SK-N-SH treated with all-trans-retinoic acid at 6 μM for 48 hours (cell line): Measurements from ENCODE around the gene CHST11.

Experiments used
- ARNTL ChIP-seq: fragments of 450-650 bp; formaldehyde crosslinking; IDR thresholded peaks from 2 replicates; pipeline ENCODE4 v1.5.0; 2020; ENCODE audit warnings: low read depth, mild to moderate bottlenecking, moderate library complexity, borderline replicate concordance
- ISL1 ChIP-seq: fragments of 250-450 bp; sonication (Bioruptor Pico); IDR thresholded peaks from 2 replicates; pipeline ENCODE4 v2.1.2; 2022; ENCODE audit warnings: mild to moderate bottlenecking, moderate library complexity
- OSR1 ChIP-seq: fragments of 250-450 bp; sonication (Bioruptor Pico); IDR thresholded peaks from 2 replicates; pipeline ENCODE4 v1.8.0; 2022; ENCODE audit warnings: moderate library complexity, mild to moderate bottlenecking, inconsistent platforms
- PATZ1 ChIP-seq: fragments of 250-450 bp; sonication (Bioruptor Pico); IDR thresholded peaks from 2 replicates; pipeline ENCODE4 v1.8.0; 2020; ENCODE audit warnings: mild to moderate bottlenecking, moderate library complexity, borderline replicate concordance
- POU6F1 ChIP-seq: fragments of 250-450 bp; sonication (Bioruptor Pico); IDR thresholded peaks from 2 replicates; pipeline ENCODE4 v1.8.0; 2021; ENCODE audit warnings: low read depth, mild to moderate bottlenecking, moderate library complexity, borderline replicate concordance
- PPARA ChIP-seq: fragments of 250-450 bp; sonication (Bioruptor Pico); IDR thresholded peaks from 2 replicates; pipeline ENCODE4 v1.5.0; 2020; ENCODE audit warnings: mild to moderate bottlenecking, borderline replicate concordance
- TOX ChIP-seq: fragments of 250-450 bp; sonication (Bioruptor Pico); IDR thresholded peaks from 2 replicates; pipeline ENCODE4 v1.8.0; 2021; ENCODE audit warnings: mild to moderate bottlenecking, moderate library complexity, borderline replicate concordance
- ZC3H10 ChIP-seq: fragments of 250-450 bp; sonication (Bioruptor Pico); IDR thresholded peaks from 2 replicates; pipeline ENCODE4 v1.5.1; 2021; ENCODE audit warnings: mild to moderate bottlenecking, moderate library complexity
- ZFP3 ChIP-seq: fragments of 250-450 bp; sonication (Bioruptor Pico); IDR thresholded peaks from 2 replicates; pipeline ENCODE4 v1.5.0; 2020; ENCODE audit warnings: mild to moderate bottlenecking, moderate library complexity
- ZFP30 ChIP-seq: fragments of 450-650 bp; formaldehyde crosslinking; IDR thresholded peaks from 2 replicates; pipeline ENCODE4 v1.5.0; 2022; ENCODE audit warnings: mild to moderate bottlenecking, moderate library complexity
- ZNF565 ChIP-seq: fragments of 450-650 bp; formaldehyde crosslinking; conservative IDR thresholded peaks from 2 replicates; pipeline ENCODE4 v1.5.0; 2020; ENCODE audit warnings: low read depth, mild to moderate bottlenecking, moderate library complexity
- ZNF70 ChIP-seq: fragments of 450-650 bp; formaldehyde crosslinking; IDR thresholded peaks from 2 replicates; pipeline ENCODE4 v1.5.0; 2020; ENCODE audit warnings: mild to moderate bottlenecking, moderate library complexity
- ZNF8 ChIP-seq: fragments of 450-650 bp; formaldehyde crosslinking; IDR thresholded peaks from 2 replicates; pipeline ENCODE4 v1.5.0; 2020; ENCODE audit warnings: mild to moderate bottlenecking, moderate library complexity

- TF ChIP-seq ZFP3 (CRISPR knock-in tag) = no peak
- TF ChIP-seq POU6F1 = no peak
- TF ChIP-seq ZNF70 (CRISPR knock-in tag) = no peak
- TF ChIP-seq OSR1 (CRISPR knock-in tag) = no peak
- TF ChIP-seq ZFP30 (CRISPR knock-in tag) = no peak
- TF ChIP-seq ARNTL (CRISPR knock-in tag) = no peak
- no peak for TF ChIP-seq PATZ1 (CRISPR knock-in tag)
- no peak for TF ChIP-seq ZNF565 (CRISPR knock-in tag)
- TF ChIP-seq ISL1 = no peak
- no peak for TF ChIP-seq TOX
- TF ChIP-seq PPARA (CRISPR knock-in tag) = no peak
- TF ChIP-seq ZNF8 (CRISPR knock-in tag) = no peak
- no peak for TF ChIP-seq ZC3H10 (CRISPR knock-in tag)
Measured at GRCh38 chr12:104501660-104502059, 44.9 kb downstream of the CHST11 start.
